Measurements from ENCODE around the gene RFLNA.

RFLNA gene

DNA sequence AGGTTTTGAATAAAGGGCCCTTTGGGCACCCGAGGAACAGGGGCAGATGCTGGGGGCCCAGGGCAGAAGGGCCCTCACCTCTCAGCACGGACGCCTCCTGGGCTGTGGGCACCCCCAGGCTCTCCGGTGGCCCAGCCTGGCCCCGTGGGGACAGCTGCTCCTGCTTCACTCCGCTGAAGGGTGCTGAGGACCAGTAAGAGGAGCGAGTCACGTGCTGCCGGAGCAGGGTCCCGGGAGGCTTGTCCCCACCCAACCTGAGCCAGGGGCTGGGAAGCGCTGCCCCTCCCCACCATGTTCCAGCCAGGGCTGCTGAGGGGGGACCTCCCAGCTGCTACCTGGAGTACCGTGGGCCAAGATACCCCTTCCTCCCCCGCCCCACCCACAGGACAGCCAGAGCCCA lies 59.5 kb downstream of the RFLNA start:
- FAIRE-seq: no peak
- DNase-seq (ENCODE audit: low spot score): no peak

DNA sequence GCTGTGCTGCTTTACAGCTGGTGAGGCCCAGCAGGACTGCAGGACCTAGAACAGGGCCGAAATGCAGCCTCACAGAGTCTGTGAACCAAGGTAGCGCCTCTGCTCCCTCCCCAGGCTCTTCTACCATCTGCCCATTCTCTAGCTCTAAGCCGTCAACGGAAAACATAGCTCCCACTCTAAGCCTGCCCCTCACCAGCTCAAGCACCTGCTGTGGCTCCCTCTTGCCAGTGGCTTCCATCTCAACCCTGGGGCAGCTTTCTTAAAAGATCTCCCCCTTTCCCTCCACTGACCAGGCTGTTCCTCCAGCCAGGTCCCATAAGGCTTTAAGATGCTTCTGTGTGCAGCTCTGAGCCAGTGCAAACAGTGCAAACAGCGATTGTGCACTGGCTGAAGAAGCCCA lies 61.3 kb downstream of the RFLNA start:
- FAIRE-seq (no peak), DNase-seq (ENCODE audit: low spot score) (no peak)

DNA sequence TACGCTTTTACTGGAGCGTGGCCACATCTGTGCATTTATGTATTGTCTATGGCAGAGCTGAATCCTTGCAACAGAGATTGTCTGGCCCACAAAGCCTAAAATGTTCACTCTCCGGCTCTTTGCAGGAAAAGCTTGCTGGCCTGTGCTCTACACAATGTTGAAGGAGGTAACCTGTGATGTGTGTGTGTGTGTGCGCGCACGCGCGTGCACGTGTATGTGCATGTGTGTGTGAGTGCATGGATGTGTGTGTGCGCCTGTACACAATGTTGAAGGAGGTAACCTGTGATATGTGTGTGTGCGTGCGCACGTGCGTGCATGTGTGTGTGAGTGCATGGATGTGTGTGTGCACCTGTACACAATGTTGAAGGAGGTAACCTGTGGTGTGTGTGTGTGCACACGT lies 62.7 kb downstream of the RFLNA start:
- no peak for DNase-seq (ENCODE audit: low spot score)
- no peak for FAIRE-seq

DNA sequence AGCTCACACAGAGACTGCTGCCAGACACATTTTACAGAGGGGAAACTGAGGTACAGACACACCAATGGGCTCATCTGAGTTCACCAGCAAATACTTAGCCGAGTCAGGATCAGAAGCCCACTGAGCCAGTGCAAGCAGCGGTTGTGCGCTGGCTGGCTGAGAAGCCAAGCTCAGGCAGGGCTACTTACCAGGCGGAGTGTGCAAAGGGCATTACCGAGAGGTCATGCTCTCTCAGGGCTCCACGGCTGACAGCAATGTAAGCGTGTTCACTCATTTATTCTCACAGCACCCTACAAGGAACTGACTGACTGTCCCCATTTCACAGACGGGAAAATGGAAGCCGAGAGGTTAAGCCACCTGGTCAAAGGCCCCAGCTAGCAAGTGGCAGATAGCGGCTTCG lies 63.7 kb downstream of the RFLNA start:
- FAIRE-seq: no peak
- DNase-seq (ENCODE audit: low spot score): no peak

DNA sequence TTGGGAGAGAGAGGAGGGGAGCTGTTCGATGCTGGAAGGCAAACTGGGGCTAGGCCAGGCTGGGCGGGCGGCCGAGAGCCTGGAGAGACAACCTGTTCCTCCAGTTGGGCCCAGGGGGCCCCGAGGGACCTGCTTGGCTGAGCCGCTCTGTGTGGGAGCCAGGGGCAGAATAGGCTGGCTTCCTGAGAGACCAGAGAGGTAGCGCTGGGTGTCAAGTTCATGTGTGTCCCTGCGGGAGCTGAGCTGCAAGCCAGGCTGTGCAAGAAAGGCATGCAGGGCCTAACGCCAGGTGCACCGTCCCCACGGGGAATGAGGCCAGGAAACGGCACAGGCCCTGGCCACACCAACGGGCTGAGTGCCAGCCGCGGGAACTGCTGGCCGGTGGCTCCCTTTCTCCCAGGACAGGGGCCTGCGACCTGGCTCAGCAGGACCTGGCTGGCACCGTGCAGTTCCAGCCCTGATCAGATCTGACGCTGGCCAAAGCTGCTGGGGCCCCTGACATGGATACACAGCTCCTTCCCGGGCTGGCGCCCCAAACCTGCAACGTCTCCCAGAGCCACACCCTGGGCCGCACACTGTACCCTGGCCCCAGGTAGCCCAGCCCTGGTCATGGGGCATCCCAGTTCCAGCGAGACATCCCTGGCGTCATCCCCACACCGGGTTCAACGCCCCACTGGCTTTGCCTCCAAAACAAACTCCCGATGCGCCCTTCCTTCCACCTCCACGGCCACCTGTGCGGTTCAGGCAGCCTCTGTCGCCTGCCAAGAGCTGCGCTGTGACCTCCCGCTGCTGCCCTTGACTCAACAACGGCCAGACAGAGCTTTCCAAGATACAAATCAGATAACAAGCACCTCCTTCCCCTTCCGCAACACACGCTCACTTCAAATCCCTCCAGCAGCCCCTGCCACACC lies 65.0 kb downstream of the RFLNA start:
- FAIRE-seq (no peak), DNase-seq (ENCODE audit: low spot score) (no peak)

DNA sequence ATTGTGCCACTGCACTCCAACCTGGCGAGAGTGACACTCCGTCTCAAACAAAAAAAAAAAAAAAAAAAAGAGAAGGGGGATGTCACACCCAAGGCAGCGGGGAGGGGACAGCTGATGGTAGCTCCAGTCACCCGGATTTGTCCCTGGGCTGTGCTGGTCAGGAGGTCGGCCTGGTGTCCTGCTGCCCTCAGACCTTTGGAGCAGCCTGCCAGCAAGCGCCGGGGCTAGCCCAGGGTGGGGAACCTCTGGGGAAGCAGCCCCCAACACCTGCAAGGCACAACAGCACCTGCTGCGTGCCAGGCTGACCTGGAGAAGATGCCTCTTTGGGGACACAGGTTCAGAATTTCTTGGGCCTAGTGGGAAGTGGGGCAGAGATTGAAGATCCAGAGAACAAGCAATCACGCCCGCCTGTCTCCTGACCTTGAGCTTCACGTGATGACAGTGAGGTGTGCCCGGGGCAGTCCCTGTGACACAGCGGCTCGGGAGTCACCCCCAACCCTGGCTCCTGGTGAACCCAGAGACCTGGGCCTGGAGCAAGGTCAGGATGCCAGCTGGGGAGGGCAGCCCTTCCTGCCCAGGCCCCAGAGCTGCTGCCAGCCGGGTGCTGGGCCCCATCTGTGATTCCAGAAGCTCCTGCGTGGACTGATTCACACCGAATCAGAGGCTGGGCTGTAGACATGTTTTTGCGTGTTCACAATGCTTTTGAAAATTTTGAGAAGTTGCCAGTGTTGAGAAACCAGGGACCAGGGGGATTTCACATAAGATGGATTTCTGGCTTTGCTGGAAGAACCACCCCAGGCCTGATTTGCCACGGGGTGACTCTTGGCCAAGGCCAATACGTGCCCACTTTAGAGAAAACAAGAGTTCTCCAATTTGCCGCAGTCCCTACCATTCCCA lies 66.4 kb downstream of the RFLNA start:
- no peak for FAIRE-seq
- no peak for DNase-seq (ENCODE audit: low spot score)

DNA sequence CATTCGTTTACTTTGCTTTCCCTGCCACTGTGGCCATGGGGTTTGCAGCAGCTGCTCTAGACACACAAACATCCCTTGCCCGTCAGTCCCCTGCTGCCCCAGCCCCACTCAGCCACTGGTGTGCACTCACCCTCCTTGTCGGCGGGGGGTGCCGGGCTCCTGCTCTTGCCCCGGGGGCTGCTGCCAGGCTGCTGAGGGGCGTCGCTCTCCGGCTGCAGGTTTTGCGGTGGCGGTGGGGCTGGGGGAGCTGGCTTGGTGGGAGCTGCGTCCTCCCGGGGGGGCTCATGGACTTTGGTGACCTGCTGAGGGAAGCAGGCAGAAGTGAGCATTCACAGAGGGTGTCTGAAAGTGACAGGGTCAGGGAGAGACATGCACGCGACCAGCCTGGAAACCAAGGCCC lies 67.1 kb downstream of the RFLNA start:
- DNase-seq (ENCODE audit: low spot score) (no peak), FAIRE-seq (no peak)

DNA sequence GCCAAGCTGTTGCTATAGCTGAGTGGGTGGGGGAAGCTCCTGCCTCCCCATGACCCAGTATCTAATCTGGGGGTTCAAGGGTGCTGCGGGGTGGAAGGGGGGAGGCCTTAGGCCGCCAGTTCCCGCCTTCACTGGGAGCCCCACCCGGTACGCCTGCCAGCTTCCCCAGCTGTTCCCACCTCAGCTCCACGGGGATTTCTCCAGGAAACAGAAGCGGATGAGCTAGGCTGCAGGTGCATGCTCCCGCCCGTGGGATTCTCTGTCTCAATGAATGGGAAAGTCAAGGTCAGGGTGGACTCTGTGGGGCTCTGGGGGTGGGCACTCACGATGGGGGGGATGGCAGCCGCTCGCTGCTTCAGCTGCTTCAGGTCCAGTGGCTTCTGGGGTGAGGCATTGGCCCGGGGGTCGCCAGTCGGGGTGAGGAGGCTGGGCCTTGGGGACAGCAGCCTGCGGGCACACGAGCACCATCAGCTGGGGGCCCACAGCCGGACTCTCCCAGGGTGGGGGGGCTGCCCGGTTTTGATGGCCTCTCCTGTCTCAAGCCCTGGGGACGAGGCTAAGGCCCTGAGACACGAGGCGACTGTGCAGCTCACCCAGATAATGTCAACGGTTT lies 68.6 kb downstream of the RFLNA start:
- no peak for FAIRE-seq

DNA sequence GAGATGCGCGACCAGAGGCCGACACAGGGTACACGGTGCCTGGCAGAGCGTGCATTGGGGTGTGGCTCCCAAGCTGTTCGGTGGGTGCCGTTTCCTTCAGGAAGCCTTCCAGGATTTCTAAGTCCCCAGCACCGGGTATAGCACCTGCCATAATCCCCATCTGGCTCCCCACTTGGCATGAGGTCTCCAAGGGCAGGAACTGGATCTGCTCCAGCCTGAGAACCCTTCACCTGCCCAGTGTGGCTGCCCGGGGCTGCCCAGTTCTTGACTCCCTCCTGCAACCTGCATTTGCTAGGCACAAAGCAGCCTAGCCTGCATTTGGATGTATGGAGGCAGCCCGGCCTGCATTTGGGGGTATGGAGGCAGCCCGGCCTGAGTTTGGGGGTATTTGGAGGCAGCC lies 69.7 kb downstream of the RFLNA start:
- DNase-seq (ENCODE audit: low spot score) (no peak), FAIRE-seq (no peak)

More for the DNA sequence above, 68.6 kb downstream of the RFLNA start:
- DNase-seq (ENCODE audit: low spot score): no peak

Data from RCC 7860 (cell line).